NCI-H2029 treated with DMSO at 0.1 percent for 48 hours (cell line): ENCODE results near the gene MKNK1.

Experiments used
- DNase-seq: peaks from one replicate; lab custom pipeline; 2025; lab: John Stamatoyannopoulos, UW

MKNK1 gene

GRCh38 chr1:46522184-46522968 is 81.7 kb downstream of the MKNK1 start:
- no peak for DNase-seq

GRCh38 chr1:46521414-46521813 is 82.7 kb downstream of the MKNK1 start:
- DNase-seq, result no peak

- peak; percentile 40 for DNase-seq
Observed at GRCh38 chr1:46520063-46520911, 83.8 kb downstream of the MKNK1 start.

GRCh38 chr1:46519209-46519608 is 84.9 kb downstream of the MKNK1 start:
- DNase-seq, result no peak

- no peak for DNase-seq
Observed at GRCh38 chr1:46517932-46518498, 86.1 kb downstream of the MKNK1 start.

- peak; percentile 99 for DNase-seq
Observed at GRCh38 chr1:46517010-46517600, 87.0 kb downstream of the MKNK1 start.

- peak; percentile 82 for DNase-seq
Observed at GRCh38 chr1:46516200-46516950, 87.7 kb downstream of the MKNK1 start.

GRCh38 chr1:46515576-46515975 is 88.5 kb downstream of the MKNK1 start:
- no peak for DNase-seq

GRCh38 chr1:46513536-46513935 is 90.5 kb downstream of the MKNK1 start:
- DNase-seq, result no peak

GRCh38 chr1:46512792-46513190 is 91.3 kb downstream of the MKNK1 start:
- DNase-seq, result no peak

GRCh38 chr1:46512135-46512791 is 91.8 kb downstream of the MKNK1 start:
- no peak for DNase-seq

GRCh38 chr1:46510998-46511365 is 93.1 kb downstream of the MKNK1 start:
- DNase-seq, result no peak

- no peak for DNase-seq
Observed at GRCh38 chr1:46510341-46510997, 93.6 kb downstream of the MKNK1 start.

- DNase-seq, result no peak
Observed at GRCh38 chr1:46508757-46509156, 95.3 kb downstream of the MKNK1 start.
